Measurements from ENCODE around the gene FAM168A. TPM values are rescaled to one million over a fixed set of nuclear protein-coding genes. Genes with fewer than 3 reads are reported as not detected.

The FAM168A gene
- 21.1 and 21.8 TPM in 2 replicates for total RNA-seq (2021)
- long read RNA-seq, partial matches to known transcripts: 3 of 9 reads
- long read RNA-seq, other reads (novel, unspliced or antisense): 6 of 9 reads

GRCh38 chr11:73597956-73598718 lies at the start of gene FAM168A:
Gene FAM168A (minus strand): TSS chr11:73598112. CDS start chr11:73468474, 129,638 bp downstream.
- Histone ChIP-seq H4K5ac (ENCODE audit: insufficient read length, low read depth, low read length) (no peak within 1 kb of the TSS), H3K4me1 (ENCODE audit: insufficient read depth, low read length) (peaks cover 10% of the 10 kb centered on the region), H2BK12ac (ENCODE audit: insufficient read length, low read depth, low read length) (no peak within 1 kb of the TSS), H3K4ac (ENCODE audit: low read depth, low read length) (no peak within 1 kb of the TSS), H3K18ac (ENCODE audit: insufficient read length, low read depth, low read length) (peak within 1 kb of the TSS; percentile 80), H3K79me1 (ENCODE audit: insufficient read depth, low read depth, low read length, poor library complexity, severe bottlenecking) (no peaks in the 10 kb centered on the region), H3K56ac (ENCODE audit: insufficient read length, low read depth, low read length) (no peak within 1 kb of the TSS), H3T11ph (ENCODE audit: low read length) (no peak within 1 kb of the TSS), H2BK20ac (ENCODE audit: low read depth, low read length, poor library complexity, severe bottlenecking) (no peak within 1 kb of the TSS), H2AK5ac (ENCODE audit: insufficient read length, low read length) (no peak within 1 kb of the TSS), H2AFZ (ENCODE audit: low read length) (no peak within 1 kb of the TSS), H3K27me3 (ENCODE audit: insufficient read depth, low read length) (no peaks in the 10 kb centered on the region), H3K23me2 (ENCODE audit: insufficient read length, low read depth, low read length, poor library complexity, severe bottlenecking) (peaks cover 10% of the 10 kb centered on the region), H2BK15ac (ENCODE audit: low read depth, low read length) (no peak within 1 kb of the TSS), H4K20me1 (ENCODE audit: control insufficient read depth, insufficient read depth, insufficient read length) (no peaks in the 10 kb centered on the region), H4K91ac (ENCODE audit: insufficient read length, low read depth, low read length) (no peak within 1 kb of the TSS), H4K8ac (replicated peaks; ENCODE audit: insufficient read length, low read depth, low read length) (no peak within 1 kb of the TSS), H3K27ac (ENCODE audit: insufficient read length, low read depth, low read length) (no peak within 1 kb of the TSS), H3K9ac (ENCODE audit: extremely low read depth, insufficient read length, low read length) (peak within 1 kb of the TSS; percentile 10), H2BK5ac (ENCODE audit: insufficient read length, low read length) (no peak within 1 kb of the TSS), H3K14ac (ENCODE audit: insufficient read depth, low read length) (peak within 1 kb of the TSS; percentile 61; the same call in 1 of the 2 replicates), H3K23ac (ENCODE audit: insufficient read length, low read depth, low read length) (no peak within 1 kb of the TSS), H3K79me2 (ENCODE audit: insufficient read depth, low read length) (peaks cover 9% of the 10 kb centered on the region; the same call in 1 of the 2 replicates), H3K9me3 (ENCODE audit: control insufficient read depth, low read depth, low read length) (no peaks in the 10 kb centered on the region), H3K4me2 (ENCODE audit: insufficient read depth, insufficient read length, low read length) (peak within 1 kb of the TSS; percentile 44), H2BK120ac (ENCODE audit: low read depth, low read length, poor library complexity, severe bottlenecking) (no peak within 1 kb of the TSS)
- peak; percentile 40 for TF ChIP-seq CTCF (conservative IDR thresholded peaks at IDR 0.05)
- no peaks in the 10 kb centered on the region; a peak in 2 of 5 replicates for H3K9me3 Mint-ChIP-seq
- peak; percentile 96 for DNase-seq
- H3K36me3 Mint-ChIP-seq (ENCODE audit: insufficient read depth in 1 of 3, low read depth in 3 of 3): no peaks in the 10 kb centered on the region; a peak in 1 of 7 replicates
- peak within 1 kb of the TSS; percentile 86 to 98 (median 92) for H3K27ac Mint-ChIP-seq
- H3K27me3 Mint-ChIP-seq (ENCODE audit: low read depth): no peaks in the 10 kb centered on the region
- no CpG with 5 or more reads among the region's 64 CpGs for WGBS (ENCODE audit: extremely low coverage, insufficient read length, low lambda C conversion rate)
- H3K4me1 Mint-ChIP-seq: peaks cover 27 to 41% of the 10 kb centered on the region in 2 experiments
- H3K4me3 Mint-ChIP-seq: peak within 1 kb of the TSS; percentile 79 to 94
